Measurements from ENCODE around the gene MOSPD3.
"Not testable (repeated sequence)": the region's sequence is repeated elsewhere in the genome, so short reads cannot be mapped to it uniquely, and the experiment has no call there.

MOSPD3 gene, protein sequence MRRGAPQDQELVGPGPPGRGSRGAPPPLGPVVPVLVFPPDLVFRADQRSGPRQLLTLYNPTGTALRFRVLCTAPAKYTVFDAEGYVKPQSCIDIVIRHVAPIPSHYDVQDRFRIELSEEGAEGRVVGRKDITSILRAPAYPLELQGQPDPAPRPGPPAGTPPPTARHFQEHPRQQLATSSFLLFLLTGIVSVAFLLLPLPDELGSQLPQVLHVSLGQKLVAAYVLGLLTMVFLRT

GRCh38 chr7:100611983-100612729 is at the start of gene MOSPD3:
MOSPD3 (plus strand) TSS chr7:100612540; CDS start chr7:100612792, 252 bp downstream.
- DNase-seq: peak; percentile 93 to 98

- DNase-seq: no peak
Measured at GRCh38 chr7:100563100-100563564, 49.2 kb upstream of the MOSPD3 start.

DNA sequence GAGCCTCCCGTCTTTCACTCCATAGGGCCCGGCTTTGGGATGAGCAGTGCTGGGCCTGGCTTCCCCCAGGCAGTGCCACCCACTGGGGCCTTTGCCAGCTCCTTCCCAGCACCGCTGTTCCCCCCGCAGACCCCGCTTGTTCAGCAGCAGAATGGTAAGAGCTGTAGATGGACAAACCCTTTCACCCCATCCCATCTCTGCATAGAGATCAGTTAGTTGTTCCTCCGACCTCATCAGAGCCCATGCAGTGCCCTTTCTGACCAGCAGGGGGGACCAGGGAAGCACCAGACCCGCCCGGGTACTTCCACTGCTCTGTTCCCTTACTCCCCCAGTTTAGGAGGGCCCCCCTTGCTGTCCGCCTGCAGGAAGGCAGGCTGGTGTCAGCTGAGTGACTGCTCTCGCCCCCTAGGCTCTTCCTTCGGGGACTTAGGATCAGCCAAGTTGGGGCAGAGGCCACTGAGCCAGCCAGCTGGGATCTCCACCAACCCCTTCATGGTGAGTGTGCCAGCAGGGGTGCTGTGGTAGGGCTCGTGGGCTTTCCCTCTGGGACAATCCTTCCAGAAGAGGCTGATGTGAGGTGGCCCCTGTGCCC is 48.4 kb upstream of the MOSPD3 start:
- DNase-seq: peak; percentile 4 to 31

- DNase-seq: not testable (repeated sequence)
Measured at GRCh38 chr7:100564405-100564804, 47.9 kb upstream of the MOSPD3 start.

DNA sequence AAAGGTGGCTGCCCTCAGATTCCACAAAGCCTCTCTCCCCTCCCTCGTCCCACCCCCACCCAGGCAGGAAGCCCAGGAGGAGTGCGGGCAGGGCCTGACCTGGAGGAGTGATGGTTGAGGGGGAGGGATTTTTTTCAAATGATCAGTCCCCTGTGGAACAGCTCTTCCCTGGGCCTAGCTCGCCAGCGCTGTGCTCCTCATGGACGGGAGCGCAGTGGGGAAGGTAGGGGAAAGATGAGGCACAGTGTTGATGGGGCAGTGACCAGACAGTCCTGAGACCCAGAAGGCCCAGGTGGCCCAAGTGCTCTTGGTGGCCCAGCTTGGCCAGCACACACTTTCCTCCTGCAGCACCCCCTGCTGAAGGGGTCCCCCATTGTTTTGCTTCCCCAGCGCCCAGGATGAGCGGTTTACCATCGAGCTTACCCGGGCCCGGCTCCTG is 47.2 kb upstream of the MOSPD3 start:
- DNase-seq: no peak

GRCh38 chr7:100566018-100566531 is 46.3 kb upstream of the MOSPD3 start:
- no peak for DNase-seq

DNA sequence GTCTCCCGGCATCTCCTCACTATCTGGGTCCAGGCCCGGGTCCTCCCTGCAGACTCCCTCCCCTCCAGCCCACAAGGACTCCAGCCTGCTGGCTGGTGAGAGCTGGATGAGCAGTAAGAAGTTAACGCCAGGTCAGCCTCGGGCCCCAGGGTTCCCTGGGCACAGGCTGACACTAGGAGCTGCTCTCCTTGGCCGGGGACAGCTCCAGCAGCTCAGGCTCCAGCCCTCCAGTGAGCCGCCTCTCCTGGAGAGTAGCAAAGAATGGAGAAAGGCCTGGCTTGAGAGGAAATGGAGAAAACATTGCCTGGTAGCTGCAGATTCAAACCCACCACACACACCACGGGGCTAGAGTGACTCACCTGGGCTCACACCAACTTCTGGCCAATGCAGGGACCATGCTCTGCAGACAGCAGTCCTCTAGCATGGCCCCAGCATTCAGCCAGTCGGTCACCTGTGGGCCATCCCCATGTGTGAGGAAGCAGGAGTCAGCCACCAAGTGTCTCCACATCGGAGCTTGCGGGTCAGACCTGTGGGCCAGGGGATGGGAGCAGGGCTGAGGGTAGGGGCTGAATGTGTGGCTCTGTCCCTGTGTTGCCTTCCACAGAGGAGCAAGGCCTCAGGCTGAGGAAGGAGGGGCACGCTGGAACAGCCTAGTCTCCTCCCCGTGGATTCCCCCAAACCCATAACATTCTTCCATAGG is 45.2 kb upstream of the MOSPD3 start:
- no peak for DNase-seq

DNA sequence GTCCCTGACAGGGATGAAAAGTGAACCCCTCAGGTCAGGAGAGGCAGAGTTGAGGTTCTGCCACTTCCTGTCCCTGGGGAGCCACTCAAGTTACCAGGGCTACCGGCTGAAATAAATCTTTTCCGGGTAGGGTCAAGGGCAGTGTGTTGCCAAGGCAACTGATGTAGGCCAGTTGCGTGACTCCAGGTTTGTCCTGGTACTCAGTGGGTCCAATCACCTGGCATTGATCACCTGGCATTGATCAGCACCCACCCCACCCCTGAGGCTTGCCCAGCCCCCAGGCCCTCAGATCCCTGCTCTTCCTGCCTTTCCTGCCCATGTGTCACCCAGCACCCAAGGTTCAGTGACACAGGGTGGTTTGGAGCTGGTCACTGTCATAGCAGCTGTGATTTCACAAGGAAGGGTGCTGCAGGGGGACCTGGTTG is 44.6 kb upstream of the MOSPD3 start:
- DNase-seq: no peak

- DNase-seq: no peak
Measured at GRCh38 chr7:100568176-100568895, 44.0 kb upstream of the MOSPD3 start.

GRCh38 chr7:100568896-100569844 is 43.2 kb upstream of the MOSPD3 start:
- no peak for DNase-seq

DNA sequence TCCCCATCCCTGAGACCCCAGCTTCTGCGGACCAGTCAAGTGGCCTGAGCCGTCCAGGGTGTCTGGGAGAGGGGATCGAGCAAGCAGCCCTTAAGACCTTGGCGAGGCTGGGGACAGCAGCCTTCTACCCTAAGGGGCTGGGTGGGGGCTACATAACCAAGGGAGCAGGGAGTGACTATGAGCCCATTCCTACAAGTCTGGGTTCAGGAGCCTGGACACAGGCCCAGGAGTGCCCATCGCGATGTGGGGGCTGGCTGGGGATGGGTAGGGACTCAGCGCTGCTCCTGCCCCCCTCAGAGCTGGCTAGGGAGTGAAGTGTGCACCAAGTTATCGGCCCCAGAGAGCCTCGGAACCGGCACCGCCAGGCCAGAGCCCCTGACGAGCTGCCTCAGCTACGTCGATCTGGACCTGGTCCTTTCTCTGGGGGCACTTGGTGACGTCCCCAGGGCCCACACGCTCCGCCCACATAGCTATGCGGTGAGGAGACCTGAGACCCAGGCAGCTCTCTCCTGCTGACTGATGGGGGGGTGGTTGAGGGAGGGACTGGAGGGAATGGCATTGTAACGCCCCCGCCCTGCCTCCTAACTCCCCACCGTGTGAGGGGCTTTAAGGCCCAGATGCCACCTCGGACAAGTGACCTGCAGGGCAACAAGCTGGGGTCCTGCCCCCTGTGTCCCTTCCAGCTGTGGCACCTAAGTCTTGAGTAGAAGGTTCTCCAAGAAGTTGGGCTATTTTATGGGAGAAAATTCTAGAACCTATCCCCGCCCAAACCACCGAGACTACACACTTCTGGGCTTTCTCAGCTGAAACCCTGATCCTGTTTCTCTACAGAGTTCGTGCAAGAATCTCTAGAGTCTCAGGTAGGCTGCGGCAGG is 41.1 kb upstream of the MOSPD3 start:
- no peak for DNase-seq

DNA sequence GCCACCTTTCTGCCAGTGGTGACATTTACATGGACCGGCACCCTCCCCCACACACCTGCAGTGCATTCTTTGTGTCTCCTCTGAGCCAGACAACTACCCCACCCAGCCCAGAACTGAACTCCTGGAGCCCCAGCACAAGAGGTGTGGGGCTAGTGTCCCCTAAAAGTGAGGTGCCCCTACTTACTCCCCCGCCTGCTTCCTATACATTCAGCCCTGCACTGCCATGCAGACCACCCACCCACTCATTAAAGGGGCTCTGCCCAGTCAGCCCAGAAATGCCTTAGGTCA is 40.6 kb upstream of the MOSPD3 start:
- no peak for DNase-seq

DNA sequence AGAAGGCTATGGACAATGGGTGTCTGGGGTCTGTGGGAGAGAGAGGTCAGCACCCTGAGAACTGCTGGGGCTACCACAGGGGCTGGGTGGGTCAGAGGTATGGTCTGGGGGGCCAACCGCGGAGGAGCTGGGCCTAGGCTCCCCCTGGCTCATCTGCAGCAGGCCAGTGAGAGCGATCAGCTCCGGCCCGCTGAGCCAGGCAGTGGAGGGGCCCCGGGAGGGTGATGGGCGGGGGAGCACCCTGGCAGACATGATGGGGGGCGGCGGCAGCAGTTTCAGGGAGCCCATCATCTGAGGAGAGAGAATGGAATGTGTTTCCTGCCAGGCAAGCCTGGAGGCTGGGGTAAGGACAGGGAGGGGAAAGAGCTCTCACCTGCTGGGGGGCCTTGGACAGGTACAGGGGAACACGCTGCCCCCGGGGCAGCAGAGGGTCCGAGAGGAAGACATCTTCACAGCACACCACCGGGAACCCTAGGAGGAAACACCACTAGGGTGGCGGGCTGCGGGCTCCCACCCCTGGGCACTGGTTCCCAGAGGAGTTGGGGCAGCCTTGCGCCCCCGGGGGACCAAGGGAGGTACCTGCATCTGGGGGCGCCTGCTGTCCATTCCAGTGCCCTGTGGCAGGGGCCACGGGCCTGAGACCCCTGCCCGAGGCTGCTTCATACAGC is 39.9 kb upstream of the MOSPD3 start:
- DNase-seq: no peak

- DNase-seq: no peak
Measured at GRCh38 chr7:100572949-100573675, 39.2 kb upstream of the MOSPD3 start.

- no peak for DNase-seq
Measured at GRCh38 chr7:100573691-100574361, 38.5 kb upstream of the MOSPD3 start, which contains the start of gene SAP25. SAP25 (minus strand) TSS chr7:100573900; CDS start chr7:100573742, 158 bp downstream.

GRCh38 chr7:100574362-100575205 is 37.8 kb upstream of the MOSPD3 start:
- DNase-seq: no peak

- no peak for DNase-seq
Measured at GRCh38 chr7:100575206-100575631, 37.1 kb upstream of the MOSPD3 start.

All from NCI-H446 (cell line).